ENCODE measurements around the gene MCM10.

GRCh38 chr10:13187135-13187534 lies 25.8 kb downstream of the MCM10 start:
- TF ChIP-seq CTCF (IDR thresholded peaks at IDR 0.05): no peak
- no peak for TF ChIP-seq TCF7L2 (IDR thresholded peaks at IDR 0.05; ENCODE audit: low read depth, low read length)
- TF ChIP-seq REST (IDR thresholded peaks at IDR 0.05; ENCODE audit: insufficient read depth in 1 of 2, low read depth in 2 of 2, low read length in 1 of 2): no peak
- no peak for TF ChIP-seq POLR2AphosphoS5 (IDR thresholded peaks at IDR 0.05; ENCODE audit: low read depth, low read length)

All from Panc1 (cell line).